ENCODE measurements around the gene CARD18.
"Not testable (repeated sequence)": the region's sequence is repeated elsewhere in the genome, so short reads cannot be mapped to it uniquely, and the experiment has no call there.

CARD18 gene

DNA sequence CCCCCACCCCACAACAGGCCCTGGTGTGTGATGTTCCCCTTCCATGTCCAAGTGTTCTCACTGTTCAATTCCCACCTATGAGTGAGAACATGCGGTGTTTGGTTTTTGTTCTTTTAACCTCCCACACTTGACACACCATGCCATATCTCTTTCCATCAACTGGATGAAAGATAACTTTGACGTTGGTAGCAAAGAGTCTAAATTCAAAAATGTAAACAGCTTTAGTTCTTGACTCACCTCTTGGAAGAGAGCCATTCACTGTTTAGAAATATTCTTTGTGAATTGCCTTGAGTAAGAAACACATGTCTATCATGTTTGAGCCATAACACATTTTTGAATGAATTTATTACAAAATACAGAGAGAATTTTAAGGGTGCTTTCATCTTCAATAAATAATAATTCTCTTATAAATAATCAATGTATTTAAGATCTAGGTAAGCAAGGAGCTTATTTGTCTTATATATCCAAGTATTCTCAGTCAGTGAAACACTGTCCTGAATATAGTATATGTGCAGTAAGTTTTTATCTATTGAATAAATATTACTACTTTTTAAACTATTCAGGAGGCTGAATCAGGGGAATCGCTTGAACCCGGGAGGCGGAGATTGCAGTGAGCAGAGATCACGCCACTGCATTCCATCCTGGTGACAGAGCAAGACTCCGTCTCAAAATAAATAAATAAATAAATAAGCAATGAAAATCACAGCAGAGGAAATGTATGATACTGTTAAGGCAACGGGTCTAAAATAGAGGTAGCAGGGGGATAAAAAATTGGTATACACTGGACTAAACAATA, 6.7 kb downstream of the CARD18 start:
- no peak for DNase-seq (ENCODE audit: low spot score)

- no peak for DNase-seq (ENCODE audit: low spot score)
Observed at GRCh38 chr11:105130189-105130813, 9.3 kb downstream of the CARD18 start.

- no peak for DNase-seq (ENCODE audit: low spot score)
Observed at GRCh38 chr11:105124756-105125155, 14.8 kb downstream of the CARD18 start.

DNA sequence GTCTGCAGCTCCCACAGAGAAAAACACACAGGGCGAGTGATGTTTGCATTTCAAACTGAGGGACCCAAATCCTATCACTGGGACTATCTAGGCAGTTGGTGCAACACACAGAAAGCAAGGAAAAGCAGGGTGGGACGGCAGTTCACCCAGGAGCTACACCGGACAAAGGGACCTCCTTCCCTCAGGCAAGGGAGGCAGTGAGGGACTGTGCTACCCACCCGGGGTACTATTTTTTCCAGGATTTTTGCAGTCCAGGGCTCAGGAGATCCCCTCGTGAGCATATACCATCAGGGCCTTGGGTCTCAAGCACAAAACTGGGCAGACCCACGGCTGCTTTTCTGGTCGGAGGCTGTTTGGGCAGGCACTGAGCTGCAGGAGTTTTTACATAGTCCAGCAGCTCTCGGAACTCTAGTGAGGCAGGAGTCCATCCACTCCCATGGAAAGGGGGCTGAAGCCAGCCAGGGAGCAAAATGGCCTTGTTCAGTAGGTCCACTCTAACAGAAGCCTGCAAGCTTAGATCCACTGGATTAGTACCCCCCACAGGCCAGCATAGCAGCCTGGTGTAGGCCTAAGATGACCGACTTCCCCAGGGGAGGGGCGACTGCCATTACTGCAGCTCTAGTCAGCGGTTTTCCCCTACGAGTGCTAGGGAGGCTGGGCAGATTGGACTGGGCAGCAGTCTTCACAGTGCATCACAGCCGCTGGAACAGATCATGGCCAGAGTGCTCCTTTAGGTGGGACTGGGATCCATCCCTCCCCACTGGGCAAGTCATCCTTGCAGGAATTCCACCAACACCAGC, 28.2 kb downstream of the CARD18 start:
- no peak for DNase-seq (ENCODE audit: low spot score)

DNA sequence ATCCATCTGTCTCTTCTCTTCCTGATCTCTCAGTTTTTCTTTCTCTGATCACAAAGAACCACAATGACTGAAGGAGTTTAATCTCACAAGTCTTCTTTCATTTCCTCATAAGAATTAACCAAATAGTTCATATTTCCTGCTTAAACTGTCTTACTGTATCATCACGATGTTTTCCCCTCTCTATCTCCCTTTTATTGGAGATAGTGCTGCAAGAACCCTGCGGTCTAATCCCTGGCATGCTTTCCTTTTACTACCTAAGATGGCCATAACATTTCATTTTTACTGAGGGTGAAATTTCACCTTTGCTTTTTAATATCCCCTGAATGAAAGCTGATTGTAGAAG, 28.9 kb downstream of the CARD18 start:
- no peak for DNase-seq (ENCODE audit: low spot score)

DNA sequence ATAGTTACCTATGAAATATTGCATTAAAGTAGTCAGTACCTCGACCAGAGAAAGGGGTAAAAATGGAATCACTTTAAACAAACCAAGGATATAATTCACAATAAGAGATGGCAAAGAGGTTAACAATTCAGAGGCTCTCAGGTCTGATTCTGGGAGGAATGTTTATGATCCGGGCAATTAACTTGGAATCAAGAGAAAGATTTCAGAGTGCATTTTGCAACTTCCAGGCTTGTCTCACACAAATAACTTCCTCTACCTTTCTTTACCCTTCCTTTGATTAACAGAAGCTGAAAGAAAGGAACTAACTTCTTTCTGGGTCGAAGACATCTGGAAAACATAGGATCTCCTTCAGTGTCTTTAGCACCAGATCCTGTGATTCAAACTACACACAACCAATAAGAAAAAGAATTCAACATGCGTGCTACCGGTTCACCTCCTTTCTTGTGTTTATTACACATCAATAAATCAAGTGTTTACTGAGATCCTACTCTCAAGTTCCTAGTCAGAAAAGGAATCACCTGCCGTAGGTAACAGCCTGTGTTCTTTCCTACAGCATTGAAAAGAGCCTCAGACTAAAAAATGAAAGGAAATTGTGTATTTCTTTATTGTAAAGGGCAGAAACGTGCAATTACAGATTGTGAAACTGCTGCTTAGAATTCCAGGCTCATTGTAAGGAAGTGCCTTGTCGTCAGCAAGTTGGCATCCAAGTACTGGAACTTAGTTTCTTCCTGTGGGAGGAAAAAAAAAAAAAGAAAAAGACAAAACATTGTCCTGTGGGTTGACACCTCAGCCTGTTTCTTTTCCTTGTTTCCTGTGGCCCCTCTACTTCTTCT, 29.5 kb downstream of the CARD18 start:
- DNase-seq (ENCODE audit: low spot score) = no peak

DNA sequence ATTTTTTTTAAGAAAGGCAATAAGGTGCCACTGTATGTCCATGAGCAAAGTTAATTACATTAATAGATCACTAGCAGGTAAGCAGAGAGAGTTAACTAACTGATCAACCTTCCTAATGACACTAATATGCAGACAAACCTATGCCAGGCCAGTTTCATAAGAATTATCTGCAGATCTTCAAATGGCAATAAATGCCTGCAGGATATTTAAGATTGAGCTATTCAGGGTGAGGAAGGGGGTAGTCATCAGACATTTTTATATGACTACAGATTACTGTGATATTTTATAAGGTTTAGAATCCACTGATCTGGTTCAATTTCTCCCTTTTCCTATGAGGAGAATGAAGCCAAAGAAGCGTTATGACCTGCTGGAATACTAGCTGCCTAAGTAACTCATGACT, 30.2 kb downstream of the CARD18 start:
- no peak for DNase-seq (ENCODE audit: low spot score)

DNA sequence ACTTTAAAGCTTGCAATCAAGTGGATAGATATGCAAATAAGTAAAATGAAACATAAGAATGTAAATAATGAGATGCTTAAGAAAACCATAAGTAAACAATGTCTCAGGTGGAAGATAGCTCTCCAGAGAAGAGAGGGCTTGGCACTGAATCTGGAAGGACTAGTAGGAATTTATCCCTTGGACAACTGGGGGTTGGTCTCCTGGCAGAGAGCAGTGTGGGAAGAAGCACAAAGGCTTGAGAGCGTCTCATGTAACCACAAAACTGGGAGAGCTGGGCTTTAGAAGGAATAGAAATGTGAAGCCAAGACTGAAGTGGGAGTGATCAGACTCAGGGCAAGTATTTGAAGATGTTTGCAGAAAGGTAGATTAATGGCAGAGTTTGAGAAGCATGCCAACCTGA, 31.3 kb downstream of the CARD18 start:
- DNase-seq (ENCODE audit: low spot score) = no peak

GRCh38 chr11:105107226-105107825, 32.2 kb downstream of the CARD18 start:
- not testable (repeated sequence) for DNase-seq (ENCODE audit: low spot score)

DNA sequence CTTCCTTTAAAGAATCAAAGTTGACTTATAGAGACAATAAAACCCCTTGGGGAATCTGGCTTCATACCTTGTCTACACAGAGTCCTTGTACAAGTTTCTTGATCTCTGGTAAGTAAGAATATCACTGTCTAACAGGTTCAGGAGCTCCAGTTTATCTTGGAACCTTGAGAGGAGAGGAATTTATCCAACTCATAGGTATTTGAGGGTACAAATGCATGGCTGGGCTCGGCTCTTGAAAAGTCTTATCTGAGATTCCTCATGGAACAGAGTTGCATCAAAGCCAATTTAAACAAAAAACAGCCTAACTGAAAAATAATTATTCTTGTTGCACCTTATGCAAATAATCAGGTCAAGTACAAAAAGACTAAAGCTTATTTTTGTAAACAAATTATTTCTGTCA, 33.4 kb downstream of the CARD18 start:
- DNase-seq (ENCODE audit: low spot score) = no peak

GRCh38 chr11:105104292-105104691, 35.3 kb downstream of the CARD18 start:
- DNase-seq (ENCODE audit: low spot score) = no peak

GRCh38 chr11:105103336-105103735, 36.2 kb downstream of the CARD18 start:
- DNase-seq (ENCODE audit: low spot score) = no peak

DNA sequence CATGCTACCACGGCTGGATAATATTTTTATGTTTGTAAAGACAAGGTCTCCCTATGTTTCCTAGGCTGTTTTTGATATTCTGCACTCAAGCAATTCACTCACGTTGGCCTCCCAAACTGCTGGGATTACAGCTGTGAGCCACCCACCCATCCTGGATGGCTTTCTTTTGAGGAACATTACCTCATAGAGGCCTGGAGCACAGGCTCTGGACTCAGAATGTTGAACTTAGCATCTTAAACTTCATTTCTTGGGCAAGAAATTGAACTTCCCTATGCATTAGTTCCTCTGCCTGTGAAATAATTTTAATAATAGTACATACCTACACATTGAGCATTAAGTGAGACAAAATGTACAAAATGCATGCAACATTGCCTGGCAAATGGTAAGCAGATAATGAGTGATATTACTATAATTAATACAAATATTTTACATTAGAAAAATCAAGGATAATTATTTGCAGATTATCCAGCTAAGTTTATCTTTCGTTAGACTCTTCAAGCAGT, 37.4 kb downstream of the CARD18 start:
- not testable (repeated sequence) for DNase-seq (ENCODE audit: low spot score)

GRCh38 chr11:105100981-105101630, 38.5 kb downstream of the CARD18 start:
- no peak for DNase-seq (ENCODE audit: low spot score)

DNA sequence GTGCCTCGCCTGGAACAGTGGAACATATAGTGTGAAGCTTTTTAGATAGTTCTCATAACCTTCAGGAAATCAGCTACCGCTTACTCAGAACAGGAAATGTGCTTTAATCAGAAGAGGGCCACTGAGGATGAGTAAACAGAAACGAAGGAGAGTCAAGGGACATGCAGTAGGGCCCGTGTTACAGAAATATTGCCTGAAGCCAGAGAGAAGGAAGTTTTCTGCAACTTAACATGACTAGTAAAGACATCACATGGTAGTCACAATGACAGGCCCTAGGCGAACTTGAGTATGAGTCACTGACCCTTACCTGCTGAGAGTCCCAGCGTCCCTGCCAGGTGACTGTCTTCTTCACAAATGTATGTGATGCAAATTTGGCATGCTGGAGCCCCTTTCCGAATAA, 39.4 kb downstream of the CARD18 start:
- no peak for DNase-seq (ENCODE audit: low spot score)

DNA sequence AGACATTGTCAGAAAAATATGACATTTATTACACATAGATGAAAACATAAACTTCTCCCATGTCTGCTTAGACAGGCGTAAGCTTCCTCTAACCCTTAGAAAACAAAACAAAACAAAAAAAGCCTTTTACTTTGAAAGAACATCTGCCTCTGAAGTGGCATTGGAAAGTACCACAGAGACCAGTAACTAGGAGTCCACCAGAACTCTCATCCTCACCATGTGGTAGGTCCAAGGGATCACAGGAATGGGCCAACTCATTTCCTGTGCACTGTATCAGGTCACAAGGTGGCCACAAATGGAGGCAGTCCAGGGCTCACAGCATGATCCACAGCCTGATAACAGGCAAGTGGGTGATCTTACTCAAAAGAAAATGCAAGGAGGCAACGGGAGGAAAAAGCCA, 40.0 kb downstream of the CARD18 start:
- DNase-seq (ENCODE audit: low spot score) = not testable (repeated sequence)

DNA sequence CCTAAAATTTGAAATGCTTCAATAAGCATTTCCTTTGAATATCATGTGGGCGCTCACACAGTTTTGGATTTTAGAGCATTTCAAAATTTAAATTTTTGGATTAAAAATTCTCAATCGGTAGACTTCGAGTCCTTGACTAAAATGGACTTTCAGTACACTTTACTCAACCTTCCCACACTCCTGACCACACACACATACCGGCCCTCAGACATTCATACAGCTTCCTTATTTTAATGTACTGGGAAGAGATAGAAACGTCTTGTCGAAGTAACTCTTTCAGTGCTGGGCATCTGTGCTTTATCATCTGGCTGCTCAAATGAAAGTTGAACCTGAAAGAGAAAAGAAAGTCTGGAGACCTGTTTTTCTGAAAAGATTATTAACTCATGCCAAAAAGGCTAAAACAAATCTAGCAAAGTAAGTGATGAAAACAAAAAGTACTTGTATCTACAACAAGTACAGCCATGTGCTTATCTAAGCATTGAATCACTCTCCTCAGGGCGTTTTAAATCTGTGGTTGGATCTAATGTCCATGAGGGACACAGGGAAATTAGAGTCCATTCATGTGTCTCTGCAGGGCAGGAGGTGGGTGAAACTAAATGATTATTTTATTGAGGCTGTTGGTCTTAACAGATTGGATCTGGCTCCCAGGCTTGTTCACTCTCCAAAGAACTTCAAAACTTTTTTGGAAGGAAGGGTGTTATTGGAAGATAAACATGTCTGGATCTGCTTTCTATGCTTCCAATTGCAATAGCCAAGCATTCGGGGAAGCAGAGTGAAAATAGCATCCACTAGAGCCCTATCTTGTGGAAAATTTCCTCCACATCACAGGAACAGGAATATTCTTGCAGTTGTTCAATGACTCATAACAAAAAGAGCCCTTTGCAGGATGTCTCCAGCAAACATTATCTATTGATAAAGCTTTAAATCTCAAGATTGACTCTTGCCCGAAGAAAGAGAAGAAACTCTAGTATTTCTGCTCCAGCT, 47.0 kb downstream of the CARD18 start:
- DNase-seq (ENCODE audit: low spot score) = no peak

All from putamen (tissue), 1 donor.